H1 (cell line): ENCODE results near the gene PHC3.

ENCODE experiments used
- CBX5 ChIP-seq: fragments of 300-800, 300-1000 bp; sonication (generic); IDR thresholded peaks from 2 replicates; pipeline ENCODE4 v1.7.1; 2016; ENCODE audit warnings: antibody characterized with exemption, low read length, low read depth
- CTCF ChIP-seq, 3 experiments: IDR thresholded peaks; 1 replicate in 2 of 3; 2 replicates in 1 of 3; pipeline versions ENCODE4 v1.5.1 to v1.6.1; 2011; ENCODE audit warnings: low read length in 3 of 3, mild to moderate bottlenecking in 3 of 3, inconsistent platforms in 2 of 3, low read depth in 1 of 3, moderate library complexity in 1 of 3; ENCODE audit not compliant: insufficient read depth in 1 of 3; ENCODE audit errors: control extremely low read depth in 1 of 3
- EP300 ChIP-seq, 2 experiments: IDR thresholded peaks; 1 replicate in 1 of 2; 2 replicates in 1 of 2; pipeline ENCODE4 v1.6.1; 2011 to 2012; ENCODE audit warnings: low read depth in 2 of 2, low read length in 2 of 2, mild to moderate bottlenecking in 2 of 2, borderline replicate concordance in 1 of 2, inconsistent platforms in 1 of 2, moderate library complexity in 1 of 2
- FOSL1 ChIP-seq: IDR thresholded peaks from 2 replicates; pipeline ENCODE4 v1.6.1; 2011; ENCODE audit warnings: mild to moderate bottlenecking, low read depth, low read length, moderate library complexity; ENCODE audit not compliant: insufficient read depth
- GTF2F1 ChIP-seq: IDR thresholded peaks from 2 replicates; pipeline ENCODE4 v1.6.1; 2012; ENCODE audit warnings: low read depth, low read length, improper control_type of control experiment, borderline replicate concordance
- JUN ChIP-seq: IDR thresholded peaks from 2 replicates; pipeline ENCODE4 v1.6.1; 2011; ENCODE audit warnings: low read depth, mild to moderate bottlenecking, improper control_type of control experiment, low read length
- KDM1A ChIP-seq: fragments of 200-600, 300-600 bp; sonication (generic); IDR thresholded peaks from 2 replicates; pipeline ENCODE4 v1.7.1; 2016; ENCODE audit warnings: mild to moderate bottlenecking, low read length, borderline replicate concordance
- POLR2A ChIP-seq, 2 experiments: IDR thresholded peaks; 1 replicate in 1 of 2; 2 replicates in 1 of 2; pipeline ENCODE4 v1.6.1; 2011; ENCODE audit warnings: low read depth in 2 of 2, low read length in 2 of 2, mild to moderate bottlenecking in 2 of 2; ENCODE audit errors: control extremely low read depth in 1 of 2
- RAD21 ChIP-seq, 2 experiments: IDR thresholded peaks in 1 of 2; conservative IDR thresholded peaks in 1 of 2; 2 replicates each; pipeline ENCODE4 v1.6.1; 2011; ENCODE audit warnings: low read depth in 2 of 2, low read length in 2 of 2, improper control_type of control experiment in 1 of 2, inconsistent platforms in 1 of 2, mild to moderate bottlenecking in 1 of 2, moderate library complexity in 1 of 2
- SP2 ChIP-seq: IDR thresholded peaks from 2 replicates; pipeline ENCODE4 v1.6.1; 2012; ENCODE audit warnings: mild to moderate bottlenecking, low read length, inconsistent platforms
- TAF1 ChIP-seq: IDR thresholded peaks from 2 replicates; pipeline ENCODE4 v1.6.1; 2011; ENCODE audit warnings: mild to moderate bottlenecking, low read depth, low read length
- YY1 ChIP-seq: IDR thresholded peaks from 2 replicates; pipeline ENCODE4 v1.6.1; 2011; ENCODE audit warnings: low read depth, mild to moderate bottlenecking, low read length
- TF ChIP-seq, protein P1 (sequence below): IDR thresholded peaks from 2 replicates; pipeline ENCODE4 v1.6.1; 2012; ENCODE audit warnings: inconsistent platforms

- TF ChIP-seq POLR2A (IDR thresholded peaks at IDR 0.05; ENCODE audit: control extremely low read depth in 1 of 2, low read depth in 2 of 2, low read length in 2 of 2) (no peak), CTCF (IDR thresholded peaks at IDR 0.05; ENCODE audit: control extremely low read depth in 1 of 3, insufficient read depth in 1 of 3, low read depth in 1 of 3, low read length in 3 of 3) (no peak), EP300 (IDR thresholded peaks at IDR 0.05; ENCODE audit: borderline replicate concordance in 1 of 2, low read depth in 2 of 2, low read length in 2 of 2) (no peak), SP2 (no peak), CBX5 (no peak), YY1 (no peak), KDM1A (no peak), GTF2F1 (no peak), TAF1 (no peak), RAD21 (IDR thresholded peaks at IDR 0.05 in 1 of 2, conservative IDR thresholded peaks at IDR 0.05 in 1 of 2; ENCODE audit: low read depth in 2 of 2, low read length in 2 of 2) (no peak), FOSL1 (no peak), JUN (no peak)
- TF ChIP-seq, protein P1, sequence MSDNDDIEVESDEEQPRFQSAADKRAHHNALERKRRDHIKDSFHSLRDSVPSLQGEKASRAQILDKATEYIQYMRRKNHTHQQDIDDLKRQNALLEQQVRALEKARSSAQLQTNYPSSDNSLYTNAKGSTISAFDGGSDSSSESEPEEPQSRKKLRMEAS = no peak
Observed at GRCh38 chr3:170080605-170081004, 100.9 kb downstream of the PHC3 start.
